CD4-positive, alpha-beta T cell (primary cell): ENCODE data around the gene OPCML. TPM values are rescaled to one million over a fixed set of nuclear protein-coding genes. Genes with fewer than 3 reads are reported as not detected.

ENCODE experiments used
- ATAC-seq: fragments of 200-7000 bp; cut with Tn5 transposase; one replicate; pipeline ENCODE4 v1.10.0; 2022; ENCODE audit warnings: mild to moderate bottlenecking; ENCODE audit not compliant: poor library complexity
- CTCF ChIA-PET: fragments of 350-600 bp; sonication (Branson Sonifier 250); formaldehyde crosslinking; loops from one replicate; lab custom pipeline; 2021; ENCODE audit warnings: antibody characterized with exemption, inconsistent platforms; lab: Charles Lee
- POLR2A ChIA-PET: fragments of 350-600 bp; sonication (Branson Sonifier 250); formaldehyde crosslinking; loops from one replicate; lab custom pipeline; 2021; ENCODE audit warnings: antibody characterized with exemption, inconsistent platforms; lab: Charles Lee
- DNase-seq, 14 experiments: peaks; one replicate each; pipeline ENCODE4 v3.0.0-alpha.2; 2013 to 2020; ENCODE audit warnings: mixed read lengths in 2 of 14
- H3K27ac ChIP-seq, 2 donors: one replicate each; pipeline versions ENCODE4 v1.5.1 to v1.7.0; 2013; ENCODE audit warnings: low read length in 2 of 2, low read depth in 1 of 2, mild to moderate bottlenecking in 1 of 2
- H3K27me3 ChIP-seq, 2 experiments: 1 replicate in 1 of 2; 2 replicates in 1 of 2; pipeline versions ENCODE4 v1.6.1 to v1.7.0; 2013; ENCODE audit warnings: low read length in 2 of 2, control low read depth in 1 of 2, mild to moderate bottlenecking in 1 of 2, moderate library complexity in 1 of 2; ENCODE audit not compliant: insufficient read depth in 2 of 2, control insufficient read depth in 1 of 2
- H3K36me3 ChIP-seq: one replicate; pipeline ENCODE4 v1.6.1; 2013; ENCODE audit warnings: low read length, control low read depth; ENCODE audit not compliant: insufficient read depth
- H3K4me1 ChIP-seq: one replicate; pipeline ENCODE4 v1.6.1; 2013; ENCODE audit warnings: low read length, control low read depth; ENCODE audit not compliant: insufficient read depth
- H3K4me3 ChIP-seq: one replicate; pipeline ENCODE4 v1.5.1; 2013; ENCODE audit warnings: mild to moderate bottlenecking, low read length, moderate library complexity
- H3K9me3 ChIP-seq, 2 experiments: 1 replicate in 1 of 2; 2 replicates in 1 of 2; pipeline versions ENCODE4 v1.6.1 to v1.7.0; 2013; ENCODE audit warnings: low read length in 2 of 2, mild to moderate bottlenecking in 2 of 2, control low read depth in 1 of 2, moderate library complexity in 1 of 2; ENCODE audit not compliant: control insufficient read depth in 1 of 2, insufficient read depth in 1 of 2
- H3K27ac Mint-ChIP-seq: one replicate; pipeline ENCODE4 v1.8.0; 2020; ENCODE audit warnings: mixed read lengths
- H3K27me3 Mint-ChIP-seq: one replicate; pipeline ENCODE4 v1.8.0; 2021; ENCODE audit warnings: mixed read lengths
- H3K36me3 Mint-ChIP-seq: one replicate; pipeline ENCODE4 v1.8.0; 2021; ENCODE audit warnings: low read depth, mixed read lengths
- H3K4me1 Mint-ChIP-seq: one replicate; pipeline ENCODE4 v1.8.0; 2021; ENCODE audit warnings: low read depth, mixed read lengths
- H3K4me3 Mint-ChIP-seq: one replicate; pipeline ENCODE4 v1.8.0; 2020; ENCODE audit warnings: mild to moderate bottlenecking, mixed read lengths
- H3K9me3 Mint-ChIP-seq: one replicate; pipeline ENCODE4 v1.8.0; 2020; ENCODE audit warnings: mixed read lengths
- CTCF ChIP-seq: fragments of 200-600 bp; IDR thresholded peaks from one replicate; pipeline ENCODE4 v1.8.0; 2022; ENCODE audit warnings: antibody characterized with exemption, mild to moderate bottlenecking
- intact Hi-C, 2 experiments: fragments of 100-400 bp; cut with DNase I in 1 of 2; cut with micrococcal nuclease in 1 of 2; formaldehyde crosslinking; loops; one replicate each; pipeline versions ENCODE4 v1.15.1 to v1.9.0; 2023 to 2025; cut with DNase I, micrococcal nuclease
- total RNA-seq, 174 experiments: library from RNA in 2 of 174; stranded (reverse) in 2 of 174; gene quantifications; one replicate each; pipeline ENCODE4 v1.2.3 and lab custom pipeline; 2021 to 2026

The OPCML gene
- total RNA-seq, 2 experiments from 2014 or later = not detected

GRCh38 chr11:132803436-132803835, 728.9 kb downstream of the OPCML start:
- no peak for TF ChIP-seq CTCF
- DNase-seq = no peak
- Histone ChIP-seq H3K4me1 (no peaks in the 10 kb centered on the region), H3K4me3 (no peak overlapping the region), H3K36me3 (no peaks in the 10 kb centered on the region), H3K27ac (no peak overlapping the region), H3K27me3 (no peaks in the 10 kb centered on the region), H3K9me3 (no peaks in the 10 kb centered on the region)
- H3K27me3 Mint-ChIP-seq = no peaks in the 10 kb centered on the region
- POLR2A ChIA-PET = interaction anchor here (0.6 kb wide), 1 partner anchor 29 kb away, joined by 3 read pairs; no protein-coding TSS in a partner anchor
- no peak overlapping the region for H3K4me3 Mint-ChIP-seq
- peaks cover 4% of the 10 kb centered on the region for H3K9me3 Mint-ChIP-seq
- no peaks in the 10 kb centered on the region for H3K4me1 Mint-ChIP-seq
- CTCF ChIA-PET = no interaction called here
- no peaks in the 10 kb centered on the region for H3K36me3 Mint-ChIP-seq
- intact Hi-C loops = no loop called here
- H3K27ac Mint-ChIP-seq = no peak overlapping the region
- no peak for ATAC-seq

GRCh38 chr11:132802947-132803346, 729.4 kb downstream of the OPCML start:
- Mint-ChIP-seq H3K27ac (no peak overlapping the region), H3K4me1 (no peaks in the 10 kb centered on the region), H3K4me3 (no peak overlapping the region), H3K9me3 (peaks cover 5% of the 10 kb centered on the region), H3K27me3 (no peaks in the 10 kb centered on the region), H3K36me3 (no peaks in the 10 kb centered on the region)
- intact Hi-C loops = no loop called here
- H3K4me1 ChIP-seq = no peaks in the 10 kb centered on the region
- ChIA-PET POLR2A (interaction anchor here (0.6 kb wide), 1 partner anchor 29 kb away, joined by 3 read pairs; no protein-coding TSS in a partner anchor), CTCF (no interaction called here)
- peaks cover 0 to 3% of the 10 kb centered on the region in 2 experiments for H3K9me3 ChIP-seq
- no peak overlapping the region for H3K27ac ChIP-seq
- no peaks in the 10 kb centered on the region for H3K27me3 ChIP-seq
- no peak overlapping the region for H3K4me3 ChIP-seq
- no peak for DNase-seq
- TF ChIP-seq CTCF = no peak
- ATAC-seq = no peak
- H3K36me3 ChIP-seq = no peaks in the 10 kb centered on the region

- ATAC-seq (no peak), DNase-seq (no peak)
- ChIA-PET POLR2A (no interaction called here), CTCF (no interaction called here)
- H3K4me1 ChIP-seq = no peaks in the 10 kb centered on the region
- peaks cover 2% of the 10 kb centered on the region for H3K9me3 Mint-ChIP-seq
- peaks cover 0 to 12% of the 10 kb centered on the region in 2 experiments for H3K9me3 ChIP-seq
- no peaks in the 10 kb centered on the region for H3K27me3 ChIP-seq
- H3K36me3 Mint-ChIP-seq = no peaks in the 10 kb centered on the region
- H3K4me3 ChIP-seq = no peak overlapping the region
- H3K27ac ChIP-seq = no peak overlapping the region
- H3K27ac Mint-ChIP-seq = no peak overlapping the region
- no peak for TF ChIP-seq CTCF
- no peaks in the 10 kb centered on the region for H3K4me1 Mint-ChIP-seq
- no peak overlapping the region for H3K4me3 Mint-ChIP-seq
- peaks cover 8% of the 10 kb centered on the region for H3K27me3 Mint-ChIP-seq
- intact Hi-C loops = no loop called here
- no peaks in the 10 kb centered on the region for H3K36me3 ChIP-seq
Measured at GRCh38 chr11:132793831-132794230, 738.5 kb downstream of the OPCML start.
